Tibial nerve (tissue), 3 donors: ENCODE measurements around the gene ITPK1.

Experiments used
- CTCF ChIP-seq, 5 experiments: fragments of 200-600 bp in 3 of 5; fragments of 450-650 bp in 2 of 5; sonication (generic) in 3 of 5; IDR thresholded peaks; one replicate each; pipeline ENCODE4 v1.5.1; 2016 to 2019; ENCODE audit warnings: antibody characterized with exemption in 5 of 5, mild to moderate bottlenecking in 3 of 5, moderate library complexity in 2 of 5
- POLR2A ChIP-seq, 2 donors: fragments of 450-650 bp; IDR thresholded peaks; one replicate each; pipeline ENCODE4 v1.6.1; 2017; ENCODE audit warnings: antibody characterized with exemption in 2 of 2, mild to moderate bottlenecking in 2 of 2, moderate library complexity in 2 of 2

- no peak for TF ChIP-seq CTCF (IDR thresholded peaks at IDR 0.05)
- TF ChIP-seq POLR2A (IDR thresholded peaks at IDR 0.05), result peak in 1 of 2 donors; percentile 2
Observed at GRCh38 chr14:92959189-92959531, 156.6 kb downstream of the ITPK1 start.
